ENCODE data around the gene ZACN. TPM values are rescaled to one million over a fixed set of nuclear protein-coding genes. Genes with fewer than 3 reads are reported as not detected.
"Not testable (repeated sequence)": the region's sequence is repeated elsewhere in the genome, so short reads cannot be mapped to it uniquely, and the experiment has no call there.

Gene ZACN
- total RNA-seq, result not detected in 2 replicates

GRCh38 chr17:76078860-76079534 lies at the start of gene ZACN:
Gene ZACN (plus strand): TSS chr17:76079182. CDS start chr17:76079265, 83 bp downstream.
- no peak for DNase-seq (ENCODE audit: low read depth, low spot score)

GRCh38 chr17:76032073-76032779 lies 46.8 kb upstream of the ZACN start:
- no peak for DNase-seq (ENCODE audit: low read depth, low spot score)

- DNase-seq (ENCODE audit: low read depth, low spot score), result no peak
These were observed 46.2 kb upstream of the ZACN start for GRCh38 chr17:76032780-76033108.

- no peak for DNase-seq (ENCODE audit: low read depth, low spot score)
These were observed 45.8 kb upstream of the ZACN start for GRCh38 chr17:76033139-76033538.

GRCh38 chr17:76034428-76035350 lies 44.3 kb upstream of the ZACN start:
- DNase-seq (ENCODE audit: low read depth, low spot score), result no peak

- DNase-seq (ENCODE audit: low read depth, low spot score), result no peak
These were observed 42.3 kb upstream of the ZACN start for GRCh38 chr17:76036497-76037261.

GRCh38 chr17:76038050-76038449 lies 40.9 kb upstream of the ZACN start:
- DNase-seq (ENCODE audit: low read depth, low spot score), result no peak

- no peak for DNase-seq (ENCODE audit: low read depth, low spot score)
These were observed 39.9 kb upstream of the ZACN start for GRCh38 chr17:76039121-76039520.

- no peak for DNase-seq (ENCODE audit: low read depth, low spot score)
These were observed 38.6 kb upstream of the ZACN start for GRCh38 chr17:76040376-76040775.

- DNase-seq (ENCODE audit: low read depth, low spot score), result not testable (repeated sequence)
These were observed 36.1 kb upstream of the ZACN start for GRCh38 chr17:76042868-76043267.

GRCh38 chr17:76044475-76045007 lies 34.4 kb upstream of the ZACN start:
- DNase-seq (ENCODE audit: low read depth, low spot score), result not testable (repeated sequence)

GRCh38 chr17:76046064-76046463 lies 32.9 kb upstream of the ZACN start:
- no peak for DNase-seq (ENCODE audit: low read depth, low spot score)

- DNase-seq (ENCODE audit: low read depth, low spot score), result no peak
These were observed 30.9 kb upstream of the ZACN start for GRCh38 chr17:76048025-76048605.

- no peak for DNase-seq (ENCODE audit: low read depth, low spot score)
These were observed 30.3 kb upstream of the ZACN start for GRCh38 chr17:76048711-76049110.

- no peak for DNase-seq (ENCODE audit: low read depth, low spot score)
These were observed 29.7 kb upstream of the ZACN start for GRCh38 chr17:76049239-76049638.

GRCh38 chr17:76049836-76050537 lies 29.0 kb upstream of the ZACN start:
- DNase-seq (ENCODE audit: low read depth, low spot score), result no peak

GRCh38 chr17:76050538-76051467 lies 28.2 kb upstream of the ZACN start:
- no peak for DNase-seq (ENCODE audit: low read depth, low spot score)

- no peak for DNase-seq (ENCODE audit: low read depth, low spot score)
These were observed 27.4 kb upstream of the ZACN start for GRCh38 chr17:76051561-76051960.
